Lung (tissue), 12 donors: ENCODE measurements around the gene CNTN5. TPM values are rescaled to one million over a fixed set of nuclear protein-coding genes. Genes with fewer than 3 reads are reported as not detected.

Source experiments
- ATAC-seq: fragments of 200-7000 bp; cut with Tn5 transposase; one replicate; pipeline ENCODE4 v1.9.1; 2020; ENCODE audit warnings: moderate number of reproducible peaks; ENCODE audit not compliant: insufficient read depth, low FRiP score
- DNase-seq, 3 donors: peaks; one replicate each; pipeline ENCODE4 v3.0.0-alpha.2; 2013 to 2017
- H3K27ac ChIP-seq, 2 donors: one replicate each; pipeline ENCODE4 v1.5.1; 2013; ENCODE audit warnings: mild to moderate bottlenecking in 2 of 2, moderate library complexity in 2 of 2, control low read depth in 1 of 2, inconsistent platforms in 1 of 2, low read depth in 1 of 2, low read length in 1 of 2
- H3K27me3 ChIP-seq, 3 donors: one replicate each; pipeline ENCODE4 v1.5.1; 2013; ENCODE audit warnings: low read length in 2 of 3; ENCODE audit not compliant: control insufficient read depth in 3 of 3, insufficient read depth in 3 of 3
- H3K36me3 ChIP-seq, 4 donors: one replicate each; pipeline ENCODE4 v1.5.1; 2013; ENCODE audit warnings: low read length in 4 of 4, mild to moderate bottlenecking in 1 of 4, moderate library complexity in 1 of 4; ENCODE audit not compliant: control insufficient read depth in 4 of 4, insufficient read depth in 4 of 4
- H3K4me1 ChIP-seq, 5 donors: one replicate each; pipeline ENCODE4 v1.5.1; 2013; ENCODE audit warnings: low read length in 5 of 5, mild to moderate bottlenecking in 2 of 5, moderate library complexity in 1 of 5; ENCODE audit not compliant: control insufficient read depth in 5 of 5, insufficient read depth in 5 of 5
- H3K4me3 ChIP-seq: one replicate; pipeline ENCODE4 v1.5.1; 2013; ENCODE audit warnings: mild to moderate bottlenecking, control low read depth, moderate library complexity
- H3K9ac ChIP-seq, 2 donors: one replicate each; pipeline ENCODE4 v1.5.1; 2013; ENCODE audit warnings: low read length in 2 of 2, control low read depth in 1 of 2; ENCODE audit not compliant: insufficient read depth in 1 of 2
- H3K9me3 ChIP-seq, 4 donors: one replicate each; pipeline ENCODE4 v1.5.1; 2013; ENCODE audit warnings: low read length in 3 of 4, mild to moderate bottlenecking in 1 of 4, moderate library complexity in 1 of 4; ENCODE audit not compliant: control insufficient read depth in 4 of 4, insufficient read depth in 3 of 4
- CTCF ChIP-seq: IDR thresholded peaks from 2 replicates; pipeline ENCODE4 v1.5.1; 2012; ENCODE audit warnings: mild to moderate bottlenecking; ENCODE audit errors: control extremely low read depth, extremely low read depth
- WGBS, 2 donors: extraction: QIAGEN DNeasy Blood & Tissue Kit; methylation state at CpG; one replicate each; pipeline ENCODE4 v1.1.7; 2013; 5-methylcytosine and 5-hydroxymethylcytosine counted together
- polyA plus RNA-seq, 2 donors: library from polyadenylated mRNA; stranded (reverse); fragments of 200-250 nt; gene quantifications; one replicate each; pipeline ENCODE4 v1.2.1, GENCODE V29; 2013
- total RNA-seq, 2 donors: library from RNA; depleted of rRNA in 1 of 2; stranded (reverse); fragments of >200 nt in 1 of 2; gene quantifications; one replicate each; pipeline ENCODE4 v1.2.1, GENCODE V29; 2014 to 2021
- donor health status: control.
- donor health status: control.
- donor health status: Bipolar disorder and iron deficiency.
- donor health status: healthy.
- donor health status: DM: yes; HTN: yes; CAD: no.

Gene CNTN5
- total and polyA plus RNA-seq, 4 donors, result 0.10 to 0.80 (median 0.44) TPM

- ATAC-seq (no peak), DNase-seq (no peak)
- WGBS, 2 donors, result 39 to 43% methylated on average over 1 of the region's 1 CpG
- Histone ChIP-seq H3K36me3 (no peaks in the 10 kb centered on the region), H3K4me3 (no peak overlapping the region), H3K4me1 (no peaks in the 10 kb centered on the region), H3K9ac (no peak overlapping the region), H3K9me3 (peaks cover 0 to under 1% (median 0%) of the 10 kb centered on the region in 4 donors), H3K27me3 (no peaks in the 10 kb centered on the region), H3K27ac (no peak overlapping the region)
- no peak for TF ChIP-seq CTCF
Observed at GRCh38 chr11:99418927-99419720, 398.4 kb downstream of the CNTN5 start.

- 66 to 70% methylated on average over 4 of the region's 4 CpGs for WGBS, 2 donors
- no peaks in the 10 kb centered on the region for H3K27me3 ChIP-seq
- DNase-seq (no peak), ATAC-seq (no peak)
- TF ChIP-seq CTCF, result no peak
- H3K4me1 ChIP-seq, result peaks cover 0 to 2% (median 0%) of the 10 kb centered on the region in 5 donors
- peaks cover 0 to 6% (median 0%) of the 10 kb centered on the region in 4 donors for H3K9me3 ChIP-seq
- no peaks in the 10 kb centered on the region for H3K36me3 ChIP-seq
- H3K9ac ChIP-seq, result no peak overlapping the region
- H3K27ac ChIP-seq, result no peak overlapping the region
- H3K4me3 ChIP-seq, result no peak overlapping the region
Observed at GRCh38 chr11:99419991-99420390, 399.2 kb downstream of the CNTN5 start.

- H3K4me1 ChIP-seq, result peaks cover 0 to 2% (median 0%) of the 10 kb centered on the region in 5 donors
- no peak overlapping the region for H3K27ac ChIP-seq
- H3K9me3 ChIP-seq, result peaks cover 0 to 9% (median 0%) of the 10 kb centered on the region in 4 donors
- no peak overlapping the region for H3K9ac ChIP-seq
- no peak for TF ChIP-seq CTCF
- no peak overlapping the region for H3K4me3 ChIP-seq
- H3K27me3 ChIP-seq, result no peaks in the 10 kb centered on the region
- no peak for DNase-seq
- 21 to 28% methylated on average over 7 of the region's 7 CpGs for WGBS, 2 donors
- H3K36me3 ChIP-seq, result no peaks in the 10 kb centered on the region
- ATAC-seq, result no peak
Observed at GRCh38 chr11:99422581-99423427, 402.1 kb downstream of the CNTN5 start.
